ENCODE data around the gene ITK.

DNA sequence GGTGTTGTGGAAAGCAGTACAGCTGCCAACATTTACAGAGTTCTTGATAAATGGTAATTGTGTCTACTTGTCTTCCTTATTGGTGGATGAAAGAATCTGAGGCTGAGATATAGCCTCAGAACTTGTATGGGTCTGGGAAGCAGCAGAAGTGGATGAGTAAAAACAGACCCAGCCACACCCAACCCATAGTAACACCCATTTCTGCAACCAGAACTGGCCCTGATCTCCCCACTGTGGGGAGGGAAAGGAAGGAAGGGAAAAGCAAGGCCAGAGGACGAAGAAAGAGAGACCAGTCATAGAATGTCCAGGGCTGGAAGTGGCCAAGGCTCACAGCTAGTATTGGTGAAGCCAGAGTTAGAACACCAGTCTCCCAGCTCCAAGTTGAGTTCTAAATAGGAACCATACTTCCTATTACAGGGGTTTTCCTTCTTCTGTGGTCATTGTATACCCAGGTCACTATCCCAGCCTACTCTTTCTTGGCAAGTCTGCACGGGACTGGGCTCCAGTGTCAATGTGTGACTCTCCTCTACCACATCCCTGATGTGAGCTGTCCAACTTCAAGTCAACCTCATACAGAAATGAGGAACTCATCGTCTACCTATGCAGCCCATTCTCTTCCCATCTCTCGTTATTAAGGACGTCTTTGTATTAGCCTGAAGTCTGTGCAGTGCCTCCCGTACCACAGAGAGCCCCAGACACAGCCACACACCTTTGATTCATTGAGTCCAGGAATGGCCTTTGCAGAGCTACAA is 35.9 kb downstream of the ITK start:
- TF ChIP-seq CTCF (IDR thresholded peaks at IDR 0.05; ENCODE audit: insufficient read depth, low read length) (no peak), GABPA (IDR thresholded peaks at IDR 0.05; ENCODE audit: low read depth) (no peak)
- TF ChIP-seq, protein P1, sequence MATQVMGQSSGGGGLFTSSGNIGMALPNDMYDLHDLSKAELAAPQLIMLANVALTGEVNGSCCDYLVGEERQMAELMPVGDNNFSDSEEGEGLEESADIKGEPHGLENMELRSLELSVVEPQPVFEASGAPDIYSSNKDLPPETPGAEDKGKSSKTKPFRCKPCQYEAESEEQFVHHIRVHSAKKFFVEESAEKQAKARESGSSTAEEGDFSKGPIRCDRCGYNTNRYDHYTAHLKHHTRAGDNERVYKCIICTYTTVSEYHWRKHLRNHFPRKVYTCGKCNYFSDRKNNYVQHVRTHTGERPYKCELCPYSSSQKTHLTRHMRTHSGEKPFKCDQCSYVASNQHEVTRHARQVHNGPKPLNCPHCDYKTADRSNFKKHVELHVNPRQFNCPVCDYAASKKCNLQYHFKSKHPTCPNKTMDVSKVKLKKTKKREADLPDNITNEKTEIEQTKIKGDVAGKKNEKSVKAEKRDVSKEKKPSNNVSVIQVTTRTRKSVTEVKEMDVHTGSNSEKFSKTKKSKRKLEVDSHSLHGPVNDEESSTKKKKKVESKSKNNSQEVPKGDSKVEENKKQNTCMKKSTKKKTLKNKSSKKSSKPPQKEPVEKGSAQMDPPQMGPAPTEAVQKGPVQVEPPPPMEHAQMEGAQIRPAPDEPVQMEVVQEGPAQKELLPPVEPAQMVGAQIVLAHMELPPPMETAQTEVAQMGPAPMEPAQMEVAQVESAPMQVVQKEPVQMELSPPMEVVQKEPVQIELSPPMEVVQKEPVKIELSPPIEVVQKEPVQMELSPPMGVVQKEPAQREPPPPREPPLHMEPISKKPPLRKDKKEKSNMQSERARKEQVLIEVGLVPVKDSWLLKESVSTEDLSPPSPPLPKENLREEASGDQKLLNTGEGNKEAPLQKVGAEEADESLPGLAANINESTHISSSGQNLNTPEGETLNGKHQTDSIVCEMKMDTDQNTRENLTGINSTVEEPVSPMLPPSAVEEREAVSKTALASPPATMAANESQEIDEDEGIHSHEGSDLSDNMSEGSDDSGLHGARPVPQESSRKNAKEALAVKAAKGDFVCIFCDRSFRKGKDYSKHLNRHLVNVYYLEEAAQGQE (IDR thresholded peaks at IDR 0.05; ENCODE audit: insufficient replicate concordance, low read depth) = peak; percentile 34

Measured in HL-60 (cell line).